ENCODE results near the gene FGFBP2. TPM values are rescaled to one million over a fixed set of nuclear protein-coding genes. Genes with fewer than 3 reads are reported as not detected.

Gene FGFBP2, protein sequence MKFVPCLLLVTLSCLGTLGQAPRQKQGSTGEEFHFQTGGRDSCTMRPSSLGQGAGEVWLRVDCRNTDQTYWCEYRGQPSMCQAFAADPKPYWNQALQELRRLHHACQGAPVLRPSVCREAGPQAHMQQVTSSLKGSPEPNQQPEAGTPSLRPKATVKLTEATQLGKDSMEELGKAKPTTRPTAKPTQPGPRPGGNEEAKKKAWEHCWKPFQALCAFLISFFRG
- not detected in 2 replicates for total RNA-seq

DNA sequence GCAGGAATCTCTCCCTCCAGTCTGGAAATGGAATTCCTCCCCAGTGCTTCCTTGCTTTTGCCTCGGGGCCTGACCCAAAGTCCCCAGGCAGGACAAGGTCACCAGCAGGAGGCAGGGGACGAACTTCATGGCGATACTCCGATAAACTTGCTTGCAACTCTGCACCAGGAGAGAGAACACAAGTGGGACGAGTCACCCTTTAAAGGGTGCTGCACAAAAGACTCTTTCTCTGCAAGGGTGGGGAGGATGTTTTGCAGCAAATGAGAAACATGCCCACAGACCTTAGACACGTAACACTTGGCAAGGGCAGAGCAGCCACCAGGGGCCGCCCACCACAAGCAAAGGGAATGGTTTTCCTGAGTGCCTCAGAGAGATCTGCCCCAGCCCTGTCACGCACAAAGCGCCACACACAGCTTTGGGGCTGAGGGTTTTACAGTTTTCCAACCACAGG is at the start of gene FGFBP2:
FGFBP2 (minus strand) TSS at position 175 of the 451 bp plus-strand sequence; CDS start at position 129, 46 bp downstream.
- peak; percentile 50 to 73 for DNase-seq (ENCODE audit: low read depth in 2 of 2)

DNA sequence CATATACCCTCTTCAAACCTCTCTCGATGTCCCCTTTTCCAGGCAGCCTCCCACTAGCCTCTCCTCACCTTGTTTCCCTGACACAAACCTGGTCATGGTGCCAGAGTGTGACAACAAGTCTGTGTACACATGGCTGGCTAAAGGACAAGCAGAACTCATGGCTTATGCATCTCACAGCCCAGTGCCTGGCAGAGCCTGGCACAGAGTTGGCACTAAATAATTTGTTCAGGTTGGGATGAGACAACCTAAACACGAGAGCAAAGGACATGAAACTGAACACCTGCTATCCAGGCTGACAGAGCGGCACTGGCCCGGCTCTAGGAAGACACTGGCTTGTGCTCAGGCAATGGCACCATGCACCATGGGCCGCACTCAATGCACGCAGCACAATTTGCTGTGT is 48.2 kb upstream of the FGFBP2 start:
- DNase-seq (ENCODE audit: low read depth in 2 of 2): no peak

DNA sequence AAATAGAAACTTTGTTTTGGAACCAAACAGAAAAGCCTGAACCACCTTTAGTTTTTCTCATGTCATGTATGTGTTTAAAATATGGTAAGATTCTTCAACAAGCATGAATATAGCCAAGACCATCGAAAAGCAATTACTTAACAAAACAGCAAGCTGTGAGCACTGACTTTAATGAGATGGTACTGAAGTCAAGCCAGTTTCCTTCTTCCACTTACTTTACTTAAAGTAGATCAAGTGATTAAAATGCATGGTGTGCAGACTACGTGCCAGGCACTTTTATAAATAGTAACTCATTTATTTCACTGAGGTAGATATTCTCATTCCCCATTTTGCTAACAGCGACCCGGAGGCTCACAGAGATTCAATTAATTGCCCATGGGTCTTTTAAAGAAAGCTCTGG is 46.2 kb upstream of the FGFBP2 start:
- no peak for DNase-seq (ENCODE audit: low read depth in 2 of 2)

DNA sequence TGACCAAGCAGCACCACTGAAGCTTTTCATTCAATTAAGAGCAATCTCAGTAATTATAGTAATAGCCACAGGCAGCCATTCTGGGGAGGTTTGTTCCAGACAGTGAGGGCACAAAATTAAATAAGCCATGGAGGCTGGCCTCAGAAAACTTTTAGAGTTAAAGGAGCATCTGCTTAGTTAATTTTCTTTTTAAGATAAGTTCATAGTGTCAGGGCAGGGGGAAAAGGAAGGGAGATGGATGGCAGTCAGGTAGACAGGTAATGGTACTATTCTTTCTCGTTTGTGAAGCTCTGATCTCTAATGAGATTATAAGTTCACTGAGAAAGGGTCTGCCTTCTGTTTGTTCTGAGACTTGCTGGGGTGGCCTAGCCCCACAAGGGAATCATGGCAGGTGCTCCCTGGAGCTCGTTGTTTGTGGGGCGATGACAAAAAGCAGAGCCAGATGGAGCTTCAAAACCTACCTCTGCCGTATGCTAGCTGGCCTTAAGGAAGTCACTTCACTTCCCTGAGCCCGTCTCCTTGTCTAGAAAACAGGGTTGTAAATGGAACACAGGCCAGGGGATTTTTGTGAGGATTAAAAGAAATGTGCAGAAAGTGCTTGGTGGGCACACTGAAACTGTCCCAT is 44.6 kb upstream of the FGFBP2 start:
- DNase-seq (ENCODE audit: low read depth in 2 of 2): no peak

DNA sequence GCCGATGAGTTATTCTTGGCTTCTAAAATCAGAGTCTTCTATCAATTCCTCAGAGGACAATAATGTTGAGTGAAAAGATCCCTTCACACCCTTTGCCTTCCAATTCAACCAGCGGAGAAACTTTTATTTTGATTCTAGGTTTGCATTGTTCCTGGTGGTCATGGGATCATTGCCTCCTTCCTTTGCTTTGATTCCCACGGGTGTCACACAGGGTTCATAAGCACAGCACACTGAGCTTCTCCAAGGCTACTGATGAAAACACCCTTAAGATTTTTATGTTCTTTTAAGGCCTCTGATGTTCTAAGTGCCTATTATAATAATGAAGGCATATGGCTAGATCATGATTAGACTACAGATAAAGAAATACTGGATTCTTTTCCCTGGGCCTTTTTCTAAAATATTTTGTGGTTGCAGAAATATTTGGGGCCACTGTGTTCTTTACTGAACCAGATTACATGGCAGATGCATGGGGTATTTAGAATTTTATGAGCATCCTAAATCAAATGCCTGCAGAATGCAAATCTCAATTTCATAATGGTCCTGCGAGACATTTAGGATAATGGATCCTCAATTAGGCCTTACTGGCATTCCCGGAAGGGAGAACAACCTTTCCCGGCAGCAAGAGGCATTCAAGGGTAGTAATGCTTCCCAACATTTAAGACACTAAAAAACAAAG is 43.9 kb upstream of the FGFBP2 start:
- DNase-seq (ENCODE audit: low read depth in 2 of 2): no peak

DNA sequence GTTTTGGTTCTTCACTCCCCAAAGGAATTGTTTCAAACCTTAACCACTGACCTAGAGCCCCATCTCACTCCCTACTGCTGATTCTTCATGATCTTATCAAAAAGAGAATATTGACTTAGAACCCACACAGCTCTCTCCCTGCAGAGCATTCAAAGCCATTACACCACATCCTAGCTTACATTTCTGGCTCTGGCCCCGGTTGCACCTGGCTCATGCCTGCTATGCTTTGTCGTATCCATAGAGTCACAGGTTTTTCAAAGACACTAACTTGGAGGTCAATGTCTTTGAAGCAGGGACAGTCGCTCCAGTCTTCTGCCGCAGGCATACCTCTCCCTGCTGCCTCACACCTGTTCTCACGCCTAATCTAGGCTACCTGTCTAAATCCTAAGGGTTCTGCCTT is 42.7 kb upstream of the FGFBP2 start:
- no peak for DNase-seq (ENCODE audit: low read depth in 2 of 2)

DNA sequence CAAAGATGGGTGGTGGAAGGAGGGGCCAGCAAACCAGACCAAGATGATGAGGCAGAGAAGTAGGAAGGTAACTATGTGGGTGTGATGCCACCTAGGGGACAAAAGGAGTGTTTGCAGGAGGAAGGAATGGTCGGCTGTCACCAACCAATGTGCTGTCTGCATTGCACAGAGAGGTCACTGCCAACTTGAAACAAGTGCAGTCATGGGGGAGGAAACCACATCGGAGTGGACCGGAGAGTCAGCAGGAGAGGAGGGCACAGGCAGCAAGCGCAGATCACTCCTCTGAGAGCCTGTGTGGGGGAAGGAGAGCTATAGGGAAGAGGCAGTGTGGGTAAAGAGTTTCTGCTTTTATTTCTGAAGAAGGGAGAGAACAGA is 38.5 kb upstream of the FGFBP2 start:
- peak; percentile 74 to 80 for DNase-seq (ENCODE audit: low read depth in 2 of 2)

DNA sequence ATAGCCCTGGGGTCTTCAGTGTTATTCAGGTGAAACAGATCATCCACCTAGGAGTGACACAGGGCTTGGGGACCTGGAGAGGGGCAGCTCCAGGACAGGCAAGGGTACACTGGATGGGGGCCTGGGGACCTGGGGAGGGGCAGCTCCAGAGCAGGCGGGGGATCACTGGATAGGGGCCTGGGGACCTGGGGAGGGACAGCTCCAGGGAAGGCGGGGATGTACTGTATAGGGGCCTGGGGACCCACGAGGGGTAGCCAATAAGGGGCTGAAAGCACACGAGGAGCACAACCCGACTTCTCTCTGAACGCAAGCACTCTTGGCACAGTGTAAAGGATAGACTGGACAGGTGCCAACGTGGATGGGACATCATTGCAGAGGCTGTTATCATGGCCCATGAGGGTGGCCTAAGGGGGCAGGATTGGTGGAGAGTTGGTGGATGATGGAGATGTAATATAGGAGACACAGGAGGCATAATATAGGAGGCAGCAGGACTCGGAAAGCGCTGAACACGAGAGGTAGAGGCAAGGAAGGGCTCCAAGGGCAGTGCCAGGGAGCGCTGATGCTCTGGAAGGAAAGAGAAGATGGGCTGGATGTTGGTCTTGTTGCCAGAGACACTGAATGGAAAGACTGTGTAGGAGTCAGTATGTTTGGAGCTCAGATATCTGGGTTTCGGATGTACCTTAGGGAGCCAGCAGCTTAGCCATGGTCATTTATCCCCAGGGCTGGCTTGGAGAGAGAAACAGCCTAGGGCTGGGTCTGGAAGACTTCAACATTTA is 37.9 kb upstream of the FGFBP2 start:
- no peak for DNase-seq (ENCODE audit: low read depth in 2 of 2)

DNA sequence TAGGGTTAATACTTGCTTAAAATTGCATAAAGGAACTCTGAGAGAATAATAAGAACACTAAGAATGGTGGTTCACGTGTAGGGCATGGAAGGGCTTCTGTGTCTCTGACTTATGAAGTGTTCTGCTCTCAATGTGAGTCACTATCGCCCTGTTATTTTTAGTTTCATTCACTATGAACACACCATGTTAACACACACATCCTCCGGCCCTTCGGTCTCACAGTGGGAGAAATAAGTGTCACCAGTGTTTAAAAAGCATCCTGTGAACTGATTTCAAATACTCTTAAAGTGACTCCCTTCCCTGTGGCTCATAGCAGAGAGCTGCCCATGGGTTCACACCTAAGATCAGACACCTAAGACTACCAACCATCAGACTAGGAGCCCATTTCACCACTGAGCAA is 33.8 kb upstream of the FGFBP2 start:
- no peak for DNase-seq (ENCODE audit: low read depth in 2 of 2)

DNA sequence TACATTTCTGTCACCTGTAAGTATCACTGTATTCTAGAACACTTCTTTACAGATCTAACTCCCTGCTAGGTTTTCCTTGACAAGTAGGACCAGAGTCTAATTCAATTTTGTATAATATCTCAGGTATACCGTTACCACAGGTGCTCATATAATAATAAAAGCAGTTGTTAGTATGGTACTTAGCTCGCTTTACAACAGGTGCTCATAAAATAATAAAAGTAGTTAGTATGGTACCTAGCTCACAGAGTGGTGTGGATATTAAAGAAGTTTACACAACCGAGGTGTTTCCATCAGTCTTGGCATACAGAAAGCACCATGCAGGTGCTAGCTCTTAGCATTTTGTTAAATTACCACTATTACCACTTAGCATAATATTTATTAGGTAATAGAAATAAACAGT is 32.9 kb upstream of the FGFBP2 start:
- DNase-seq (ENCODE audit: low read depth in 2 of 2): no peak

DNA sequence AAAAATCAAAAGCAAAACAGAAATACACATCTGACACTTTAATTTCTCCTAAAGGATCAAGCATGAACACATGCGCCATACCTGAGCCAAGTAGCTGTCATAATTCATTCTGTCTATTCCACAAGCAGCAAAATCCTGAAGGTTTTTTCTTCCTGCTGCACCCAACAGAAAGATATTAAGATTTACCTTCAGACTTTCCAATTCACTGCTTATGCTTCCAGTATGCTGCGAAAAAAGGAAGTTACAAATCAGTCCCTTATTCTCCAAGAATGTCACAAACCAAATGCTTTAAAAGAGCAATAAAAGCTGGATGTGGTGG is 29.2 kb upstream of the FGFBP2 start:
- DNase-seq (ENCODE audit: low read depth in 2 of 2): no peak

DNA sequence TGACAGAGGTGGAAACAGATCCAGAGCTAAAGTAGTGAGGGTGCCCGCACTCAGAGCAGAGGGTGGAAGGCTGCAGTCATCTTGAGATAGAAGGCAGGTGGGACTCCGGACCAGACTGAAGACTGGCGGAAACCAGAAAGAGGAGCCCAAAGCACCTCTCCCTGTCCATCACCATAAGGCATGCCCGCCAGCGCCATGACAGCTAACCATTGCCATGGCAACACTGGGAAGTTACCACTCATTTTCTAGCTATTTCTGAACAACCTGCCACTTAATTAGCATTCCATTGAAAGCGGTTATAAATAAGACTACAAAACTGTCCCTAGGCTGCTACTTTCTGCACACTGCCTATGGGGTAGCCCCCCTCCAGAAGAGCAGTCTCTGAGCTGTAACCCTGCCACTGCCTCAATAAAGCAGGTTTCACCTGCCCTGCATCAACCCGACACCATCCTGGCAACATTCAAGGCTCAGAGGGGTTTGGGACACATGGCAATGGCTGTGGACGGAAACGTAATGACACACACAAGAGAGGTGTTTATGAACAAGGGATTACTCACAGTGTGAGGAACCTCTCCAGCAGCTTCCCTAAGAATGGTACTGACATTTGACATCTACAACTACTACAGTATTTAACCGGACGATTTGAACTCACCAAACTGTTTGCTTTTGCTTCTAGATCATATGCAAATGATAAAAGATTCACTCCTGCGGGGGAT is 27.8 kb upstream of the FGFBP2 start:
- no peak for DNase-seq (ENCODE audit: low read depth in 2 of 2)

DNA sequence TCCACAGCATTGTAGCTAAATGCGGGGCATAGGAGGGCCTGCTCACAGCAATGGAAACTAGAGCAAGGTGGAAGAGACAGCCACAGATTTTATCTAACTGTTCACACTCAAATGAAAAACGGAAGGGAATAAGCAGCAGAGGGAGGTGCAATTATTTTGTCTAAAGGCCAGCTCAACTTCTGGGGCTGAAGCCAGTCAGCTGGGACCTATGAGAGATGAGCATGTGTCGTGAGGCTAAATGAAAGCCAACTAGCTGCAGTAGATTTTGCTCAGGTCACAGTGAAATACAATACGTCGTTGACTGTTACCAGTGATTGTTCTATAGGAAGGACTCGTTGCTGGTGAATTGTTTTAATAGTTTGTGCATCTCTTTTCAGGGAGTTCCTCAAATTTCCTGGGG is 26.4 kb upstream of the FGFBP2 start:
- DNase-seq (ENCODE audit: low read depth in 2 of 2): no peak

DNA sequence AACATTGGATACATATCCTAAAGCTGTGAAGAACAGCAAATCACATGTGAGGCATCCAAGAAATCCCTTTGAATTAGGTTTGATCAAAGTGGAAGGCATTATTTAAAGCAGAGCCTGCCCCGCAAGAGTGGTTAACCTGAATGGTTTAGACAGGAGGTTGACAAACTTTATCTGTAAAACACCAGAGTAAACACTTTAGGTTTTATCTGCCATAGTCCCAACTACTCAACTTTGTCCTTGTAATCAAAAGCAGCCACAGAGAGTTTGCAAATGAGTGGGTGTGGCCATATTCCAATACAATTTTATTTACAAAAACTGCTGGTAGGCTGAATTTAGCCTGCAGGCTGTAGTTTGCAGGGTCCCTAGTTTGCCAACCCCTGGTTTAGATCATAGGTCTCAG is 25.2 kb upstream of the FGFBP2 start:
- no peak for DNase-seq (ENCODE audit: low read depth in 2 of 2)

DNA sequence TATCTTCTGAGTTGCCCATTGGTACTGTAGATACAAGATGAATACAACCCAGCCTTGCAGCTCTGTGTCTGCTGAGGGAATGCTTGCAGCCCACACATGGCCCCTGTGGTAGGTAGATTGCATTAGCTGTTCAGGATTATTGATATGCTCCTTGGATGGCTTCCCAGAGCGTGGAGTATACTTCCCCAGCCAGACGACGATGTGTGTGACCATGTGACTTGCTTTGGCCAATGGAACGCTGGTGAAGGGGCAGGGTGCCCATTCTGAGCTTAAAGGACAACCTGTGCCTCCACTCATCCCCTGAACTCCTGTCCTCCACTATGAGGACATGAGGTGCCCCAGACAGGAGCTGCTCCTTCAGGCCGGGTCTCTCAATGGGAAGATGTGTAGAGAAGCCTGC is 23.9 kb upstream of the FGFBP2 start:
- DNase-seq (ENCODE audit: low read depth in 2 of 2): no peak

DNA sequence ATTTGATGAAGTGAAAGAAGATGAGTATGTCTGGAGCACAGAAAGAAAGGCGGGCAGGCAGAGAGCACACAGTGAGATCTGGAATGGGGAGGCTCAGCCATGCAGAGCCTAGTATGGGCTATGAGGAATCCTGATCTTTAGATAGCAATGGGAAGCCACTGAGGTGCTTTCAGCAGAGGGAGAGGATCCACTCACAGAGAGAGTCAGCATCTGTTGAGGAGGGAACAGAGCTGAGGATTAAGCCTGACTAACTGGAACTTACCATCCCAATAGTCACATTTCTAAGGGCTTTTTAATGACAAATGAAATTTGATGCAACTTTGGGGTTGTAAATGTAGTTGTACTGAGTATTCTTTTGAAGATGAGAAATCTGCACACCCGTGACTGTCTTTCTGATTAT is 20.6 kb upstream of the FGFBP2 start:
- no peak for DNase-seq (ENCODE audit: low read depth in 2 of 2)

DNA sequence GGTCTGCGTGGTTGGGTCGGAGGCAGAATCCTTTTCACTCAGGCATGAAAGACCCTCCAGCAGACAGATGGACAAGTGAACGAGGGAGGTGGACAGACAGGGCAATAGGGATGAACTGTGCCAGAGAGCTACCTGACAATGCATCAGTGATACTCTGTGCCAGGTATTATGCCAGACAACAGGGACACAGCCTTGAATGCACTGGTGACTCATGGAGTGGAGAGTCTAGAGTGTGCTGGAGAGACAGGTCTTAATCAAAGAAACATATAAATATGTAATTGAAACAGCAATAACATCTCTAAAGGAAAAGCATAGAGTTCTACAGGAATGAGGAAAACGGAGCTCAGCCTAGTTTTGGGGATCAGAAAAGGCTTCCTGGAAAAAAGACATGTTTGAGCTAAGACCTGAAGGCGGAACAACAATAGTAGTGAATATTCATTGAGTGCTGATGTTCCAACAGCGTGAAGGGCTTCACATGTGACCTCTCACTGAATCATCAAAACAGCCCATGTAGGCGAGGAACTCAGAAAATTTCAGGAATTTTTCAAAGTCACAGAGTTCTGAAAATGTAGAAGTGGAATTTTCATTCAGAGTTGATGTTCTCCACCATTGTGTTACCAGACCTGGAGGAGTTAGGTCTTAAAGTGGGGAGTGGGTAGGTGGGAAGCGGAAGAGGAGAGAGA is 20.0 kb upstream of the FGFBP2 start:
- no peak for DNase-seq (ENCODE audit: low read depth in 2 of 2)

DNA sequence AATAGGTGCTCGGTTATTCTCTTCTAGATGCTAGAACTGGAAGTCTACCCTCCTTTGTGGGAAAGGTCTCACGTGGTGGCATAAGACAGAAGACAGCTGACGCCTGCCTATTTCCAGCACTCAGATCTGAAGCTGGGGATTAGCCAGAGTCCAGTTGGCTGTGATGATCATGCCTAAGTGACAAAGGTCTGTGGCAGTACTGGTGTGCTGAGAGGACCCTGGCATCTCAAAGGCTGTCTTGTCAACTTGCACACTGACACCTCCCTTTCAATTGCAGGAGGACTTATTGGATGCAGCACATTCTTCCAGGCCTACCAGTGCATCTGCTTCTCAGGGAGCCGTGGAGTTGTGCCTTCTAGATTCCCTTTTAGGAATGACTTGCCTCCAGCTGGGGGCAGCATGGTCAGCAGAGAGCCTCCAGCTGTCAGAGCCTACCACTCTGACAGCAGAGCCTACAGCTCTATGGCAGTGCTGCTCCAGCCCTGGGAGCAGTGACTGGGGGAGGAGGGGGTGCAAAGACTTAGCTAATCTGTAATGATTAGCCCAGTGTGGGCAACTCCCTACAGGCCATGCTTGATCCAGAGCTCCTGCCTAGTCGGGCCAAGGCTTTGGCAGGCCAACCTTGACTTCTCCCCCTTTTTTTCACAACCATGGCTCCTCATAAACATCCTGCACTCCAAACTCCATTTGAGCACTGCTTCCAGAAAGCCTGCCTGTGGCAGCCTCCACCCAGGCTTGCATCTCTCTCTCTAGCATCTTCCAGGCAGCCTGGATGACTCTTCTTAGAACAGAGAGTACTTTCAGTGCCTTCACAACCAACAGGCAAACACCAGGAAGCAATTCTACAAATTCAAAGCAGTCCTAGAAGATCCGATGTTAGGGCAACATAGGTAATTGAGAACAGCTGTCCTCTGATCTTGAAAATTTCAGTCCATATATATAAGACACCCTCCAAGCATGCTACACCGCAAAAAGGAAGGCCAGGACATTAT is 13.8 kb upstream of the FGFBP2 start:
- DNase-seq (ENCODE audit: low read depth in 2 of 2): no peak

DNA sequence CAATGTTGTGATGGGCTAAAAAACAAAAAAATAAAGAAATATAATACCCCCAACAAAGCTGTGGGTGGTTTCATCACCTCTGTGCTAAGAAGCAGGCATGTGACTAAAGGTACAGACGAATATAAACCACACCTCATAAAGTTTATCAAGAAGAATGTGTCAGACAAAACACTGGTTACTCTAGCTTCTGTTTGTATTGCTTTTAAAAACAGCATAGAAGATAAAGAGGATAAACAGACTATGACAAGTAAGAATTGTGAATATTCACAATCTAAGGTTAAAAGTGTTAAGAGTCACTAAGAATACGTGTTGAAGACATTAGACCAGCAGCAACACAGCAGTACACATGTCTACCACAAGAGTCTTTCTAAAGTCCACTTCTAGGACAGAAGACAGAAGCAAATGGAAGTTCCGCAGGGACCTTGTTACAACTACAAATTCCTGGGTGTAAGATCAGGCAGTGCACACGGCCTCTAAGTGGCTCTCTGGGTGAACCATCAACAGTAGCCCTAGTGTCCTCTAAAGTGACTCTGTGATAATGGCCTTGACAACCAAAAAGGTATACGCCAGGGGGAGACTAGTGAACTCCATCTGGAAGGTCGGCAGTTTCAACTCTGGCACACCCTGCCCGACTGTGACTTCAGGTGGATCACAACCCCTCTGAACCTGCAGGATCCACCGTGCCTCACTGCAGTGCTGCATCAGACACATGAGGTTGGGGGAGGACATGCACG is 8.3 kb upstream of the FGFBP2 start:
- DNase-seq (ENCODE audit: low read depth in 2 of 2): no peak
